Left forelimb (tissue), 1 donor: ENCODE results near the gene JPT2.
"Not testable (repeated sequence)": the region's sequence is repeated elsewhere in the genome, so short reads cannot be mapped to it uniquely, and the experiment has no call there.

Source experiments
- DNase-seq: peaks from one replicate; pipeline ENCODE4 v3.0.0-alpha.2; 2018; ENCODE audit warnings: low spot score

The JPT2 gene

GRCh38 chr16:1708768-1709180 is 30.7 kb downstream of the JPT2 start:
- no peak for DNase-seq

- DNase-seq = no peak
Observed at GRCh38 chr16:1709356-1709755, 31.3 kb downstream of the JPT2 start.

- DNase-seq = no peak
Observed at GRCh38 chr16:1710811-1711507, 32.9 kb downstream of the JPT2 start.

GRCh38 chr16:1712791-1713261 is 34.7 kb downstream of the JPT2 start:
- DNase-seq = no peak

GRCh38 chr16:1713331-1713730 is 35.3 kb downstream of the JPT2 start:
- no peak for DNase-seq

- DNase-seq = no peak
Observed at GRCh38 chr16:1713933-1714332, 35.9 kb downstream of the JPT2 start.

- no peak for DNase-seq
Observed at GRCh38 chr16:1715220-1715619, 37.1 kb downstream of the JPT2 start.

- not testable (repeated sequence) for DNase-seq
Observed at GRCh38 chr16:1718236-1718635, 40.2 kb downstream of the JPT2 start.

GRCh38 chr16:1719559-1720229 is 41.6 kb downstream of the JPT2 start:
- DNase-seq = not testable (repeated sequence)

GRCh38 chr16:1721372-1721771 is 43.3 kb downstream of the JPT2 start:
- DNase-seq = no peak

- DNase-seq = no peak
Observed at GRCh38 chr16:1723450-1724147, 45.5 kb downstream of the JPT2 start.

- no peak for DNase-seq
Observed at GRCh38 chr16:1724491-1724890, 46.4 kb downstream of the JPT2 start.

- no peak for DNase-seq
Observed at GRCh38 chr16:1726661-1727502, 48.8 kb downstream of the JPT2 start.

GRCh38 chr16:1727651-1728624 is 49.9 kb downstream of the JPT2 start:
- no peak for DNase-seq

- DNase-seq = no peak
Observed at GRCh38 chr16:1729026-1729425, 50.9 kb downstream of the JPT2 start.

- DNase-seq = no peak
Observed at GRCh38 chr16:1729445-1729844, 51.4 kb downstream of the JPT2 start.

- no peak for DNase-seq
Observed at GRCh38 chr16:1731073-1731472, 53.0 kb downstream of the JPT2 start.

GRCh38 chr16:1731603-1732002 is 53.5 kb downstream of the JPT2 start:
- DNase-seq = no peak

GRCh38 chr16:1732071-1732470 is 54.0 kb downstream of the JPT2 start:
- DNase-seq = no peak

- DNase-seq = not testable (repeated sequence)
Observed at GRCh38 chr16:1732551-1732987, 54.5 kb downstream of the JPT2 start.

- DNase-seq = no peak
Observed at GRCh38 chr16:1734123-1734522, 56.0 kb downstream of the JPT2 start.
